Measurements from ENCODE around the gene PTTG1IP. TPM values are rescaled to one million over a fixed set of nuclear protein-coding genes. Genes with fewer than 3 reads are reported as not detected.
A peak's percentile ranks its signal among the peaks of the same experiment; 100 is the strongest.

The PTTG1IP gene
- total and polyA plus RNA-seq, 2 of the 13 experiments (the other 11 are each of a cell fraction or from before 2014, with no cell fraction given), result 161 to 700 TPM

- TF ChIP-seq PTBP1 (IDR thresholded peaks at IDR 0.05; ENCODE audit: low read depth, low read length, poor library complexity, severe bottlenecking) (no peak), ZHX1 (CRISPR knock-in tag; IDR thresholded peaks at IDR 0.05; ENCODE audit: low read depth) (no peak), FOXJ3 (CRISPR knock-in tag; IDR thresholded peaks at IDR 0.05; ENCODE audit: borderline replicate concordance) (no peak), SMAD3 (CRISPR knock-in tag; IDR thresholded peaks at IDR 0.05) (no peak), PAF1 (CRISPR knock-in tag; IDR thresholded peaks at IDR 0.05) (no peak), ZNF263 (CRISPR knock-in tag; IDR thresholded peaks at IDR 0.05) (no peak), RAD21 (CRISPR knock-in tag; IDR thresholded peaks at IDR 0.05) (no peak), ZMYM4 (CRISPR knock-in tag; IDR thresholded peaks at IDR 0.05) (no peak), ZNF563 (CRISPR knock-in tag; IDR thresholded peaks at IDR 0.05) (peak; percentile 71; the same call in 1 of the 2 replicates), FLYWCH1 (CRISPR knock-in tag; IDR thresholded peaks at IDR 0.05) (0 out of 2 replicates have a peak, but pooled peaks have one; percentile 35), ZMAT5 (CRISPR knock-in tag; IDR thresholded peaks at IDR 0.05; ENCODE audit: borderline replicate concordance, low read depth) (no peak), ZNF382 (CRISPR knock-in tag; IDR thresholded peaks at IDR 0.05; ENCODE audit: borderline replicate concordance) (no peak), ZNF335 (CRISPR knock-in tag; IDR thresholded peaks at IDR 0.05) (no peak), CENPBD1 (CRISPR knock-in tag; IDR thresholded peaks at IDR 0.05; ENCODE audit: borderline replicate concordance, low read depth) (no peak), IRF2 (CRISPR knock-in tag; IDR thresholded peaks at IDR 0.05) (no peak), ZNF362 (CRISPR knock-in tag; IDR thresholded peaks at IDR 0.05; ENCODE audit: borderline replicate concordance) (no peak), ZNF274 (CRISPR knock-in tag; IDR thresholded peaks at IDR 0.05) (no peak), HNF1B (CRISPR knock-in tag; IDR thresholded peaks at IDR 0.05) (peak; percentile 55; the same call in 1 of the 2 replicates), CEBPG (CRISPR knock-in tag; IDR thresholded peaks at IDR 0.05) (no peak), ZNF724P (CRISPR knock-in tag; IDR thresholded peaks at IDR 0.05; ENCODE audit: borderline replicate concordance) (no peak), NCOA1 (CRISPR knock-in tag; IDR thresholded peaks at IDR 0.05) (no peak), JUN (CRISPR knock-in tag; IDR thresholded peaks at IDR 0.05) (no peak), ZNF580 (CRISPR knock-in tag; IDR thresholded peaks at IDR 0.05; ENCODE audit: borderline replicate concordance, low read depth) (no peak), GZF1 (CRISPR knock-in tag; IDR thresholded peaks at IDR 0.05) (no peak), ZNF256 (CRISPR knock-in tag; conservative IDR thresholded peaks at IDR 0.05) (no peak)
Measured at GRCh38 chr21:44872649-44873355, 688 bp downstream of the PTTG1IP start (continued).

Measured in HepG2 (cell line).